ENCODE results near the gene ATXN1.

The ATXN1 gene

GRCh38 chr6:16658348-16659034 is 102.8 kb downstream of the ATXN1 start (continued):
- TF ChIP-seq BCL6B (tag by site-specific recombination; IDR thresholded peaks at IDR 0.05) (peak; percentile 75; the same call in 1 of the 2 replicates), PRDM10 (tag by site-specific recombination; IDR thresholded peaks at IDR 0.05) (no peak), TSHZ1 (tag by site-specific recombination; IDR thresholded peaks at IDR 0.05; ENCODE audit: borderline replicate concordance) (peak; percentile 52; the same call in 1 of the 2 replicates), ZBTB48 (tag by site-specific recombination; IDR thresholded peaks at IDR 0.05) (no peak), ZNF843 (tag by site-specific recombination; IDR thresholded peaks at IDR 0.05) (peak; percentile 41; the same call in 1 of the 2 replicates), KLF16 (tag by site-specific recombination; IDR thresholded peaks at IDR 0.05) (no peak), ZSCAN30 (tag by site-specific recombination; IDR thresholded peaks at IDR 0.05) (no peak), ZNF610 (tag by site-specific recombination; IDR thresholded peaks at IDR 0.05; ENCODE audit: borderline replicate concordance) (no peak)

- TF ChIP-seq INSM2 (tag by site-specific recombination; IDR thresholded peaks at IDR 0.05): no peak
- TF ChIP-seq ZFHX2 (tag by site-specific recombination; conservative IDR thresholded peaks at IDR 0.05): peak; percentile 38
- TF ChIP-seq ZNF692 (tag by site-specific recombination; IDR thresholded peaks at IDR 0.05): no peak
- no peak for TF ChIP-seq KLF16 (tag by site-specific recombination; IDR thresholded peaks at IDR 0.05)
- TF ChIP-seq ZBTB17 (tag by site-specific recombination; IDR thresholded peaks at IDR 0.05): no peak
- no peak for TF ChIP-seq ZNF837 (tag by site-specific recombination; IDR thresholded peaks at IDR 0.05)
- no peak for TF ChIP-seq ZNF394 (tag by site-specific recombination; IDR thresholded peaks at IDR 0.05; ENCODE audit: borderline replicate concordance)
- TF ChIP-seq PRDM10 (tag by site-specific recombination; IDR thresholded peaks at IDR 0.05): no peak
- peak; percentile 59 for TF ChIP-seq EGR2 (tag by site-specific recombination; IDR thresholded peaks at IDR 0.05; ENCODE audit: low read depth)
- TF ChIP-seq RBAK (tag by site-specific recombination; IDR thresholded peaks at IDR 0.05): no peak
- TF ChIP-seq ZNF768 (tag by site-specific recombination; IDR thresholded peaks at IDR 0.05): no peak
- TF ChIP-seq ZNF792 (tag by site-specific recombination; IDR thresholded peaks at IDR 0.05): no peak
- peaks cover 2% of the 10 kb centered on the region; the same call in 1 of the 2 replicates for H3K9me3 ChIP-seq (ENCODE audit: control insufficient read depth, insufficient read depth, low read depth, low read length)
- peaks cover 3 to 13% of the 10 kb centered on the region in 2 experiments for H3K36me3 ChIP-seq (ENCODE audit: control insufficient read depth in 2 of 2, insufficient read depth in 1 of 2, low read length in 2 of 2)
- H3K27ac ChIP-seq (ENCODE audit: extremely low read depth, low read depth, low read length): no peak overlapping the region
- ChIA-PET CTCF (interaction anchor here (0.8 to 2.1 kb wide), 4 partner anchors 26 to 105 kb away, joined by 3 to 7 read pairs (median 3); no protein-coding TSS in a partner anchor), POLR2A (no interaction called here)
- H3K4me1 ChIP-seq (ENCODE audit: control insufficient read depth, insufficient read depth, low read length): peaks cover 15% of the 10 kb centered on the region
- H3K4me3 ChIP-seq (ENCODE audit: low read depth, low read length): no peak overlapping the region
Observed at GRCh38 chr6:16657768-16658167, 103.5 kb downstream of the ATXN1 start.
